HepG2 (cell line): Measurements from ENCODE around the gene ST8SIA2. TPM values are rescaled to one million over a fixed set of nuclear protein-coding genes. Genes with fewer than 3 reads are reported as not detected.

Experiments used
- ATAC-seq: fragments of 200-7000 bp; cut with Tn5 transposase; 3 replicates; pipeline ENCODE4 v1.9.1; 2020; ENCODE audit warnings: mild to moderate bottlenecking, moderate library complexity
- BruUV-seq: library from RNA; stranded (reverse); fragments of 400-500 nt; replicated peaks from 2 replicates; lab custom pipeline; 2021; lab: Mats Ljungman, UMichigan
- CTCF ChIA-PET: fragments of 300-600 bp; formaldehyde crosslinking; extraction: SDS; loops from one replicate; lab custom pipeline; 2021; ENCODE audit warnings: low total read pairs, inconsistent platforms, low intra/inter-chr PET ratio; lab: Yijun Ruan, JAX
- POLR2A ChIA-PET: fragments of 350-600 bp; sonication (Branson Sonifier 250); formaldehyde crosslinking; loops from one replicate; lab custom pipeline; 2020; ENCODE audit warnings: antibody characterized with exemption, inconsistent platforms; lab: Yijun Ruan, JAX
- DNase-seq: peaks from one replicate; pipeline ENCODE4 v3.0.0-alpha.2; 2015; ENCODE audit warnings: low spot score
- FAIRE-seq: peaks from 3 replicates; lab custom pipeline; 2011; peaks lifted over from hg19 to GRCh38; lab: Jason Lieb, UNC
- H2AFZ ChIP-seq: one replicate; pipeline ENCODE4 v1.6.1; 2011; ENCODE audit warnings: low read length, inconsistent platforms
- H3K27ac ChIP-seq: fragments of 300-600 bp; 3 replicates; pipeline ENCODE4 v1.8.0; 2011; ENCODE audit warnings: mixed run types, mild to moderate bottlenecking, mixed read lengths, low read length, inconsistent platforms; ENCODE audit not compliant: insufficient read depth; ENCODE audit errors: extremely low read length
- H3K27me3 ChIP-seq, 2 experiments: fragments of 200-600 bp in 1 of 2; 2 replicates in 1 of 2; 3 replicates in 1 of 2; pipeline versions ENCODE4 v1.6.0 to v1.8.0; 2011; ENCODE audit warnings: low read length in 2 of 2, mild to moderate bottlenecking in 2 of 2, moderate library complexity in 2 of 2, inconsistent platforms in 1 of 2; ENCODE audit not compliant: insufficient read depth in 2 of 2, control insufficient read depth in 1 of 2
- H3K36me3 ChIP-seq, 2 experiments: fragments of 200-600 bp in 1 of 2; replicated peaks in 1 of 2; 2 replicates in 1 of 2; 3 replicates in 1 of 2; pipeline versions ENCODE4 v1.5.1 to v1.8.0; 2011; ENCODE audit warnings: low read length in 2 of 2, inconsistent platforms in 1 of 2; ENCODE audit not compliant: insufficient read depth in 2 of 2, control insufficient read depth in 1 of 2
- H3K4me1 ChIP-seq: 2 replicates; pipeline ENCODE4 v1.5.1; 2012; ENCODE audit warnings: low read length, inconsistent platforms; ENCODE audit not compliant: insufficient read depth
- H3K4me2 ChIP-seq: 2 replicates; pipeline ENCODE4 v1.6.0; 2011; ENCODE audit warnings: low read depth, low read length, inconsistent platforms
- H3K4me3 ChIP-seq, 3 experiments: fragments of 200-600 bp in 1 of 3; sonication (generic), shearing (Covaris generic) in 1 of 3; replicated peaks in 1 of 3; 2 replicates each; pipeline ENCODE4 v1.5.1; 2011 to 2016; ENCODE audit warnings: low read length in 3 of 3, inconsistent platforms in 2 of 3, low read depth in 2 of 3, mild to moderate bottlenecking in 2 of 3, control low read depth in 1 of 3, mixed read lengths in 1 of 3; ENCODE audit not compliant: insufficient read depth in 1 of 3
- H3K79me2 ChIP-seq: one replicate; pipeline ENCODE4 v1.6.1; 2011; ENCODE audit warnings: low read length, inconsistent platforms; ENCODE audit not compliant: insufficient read depth
- H3K9ac ChIP-seq: 2 replicates; pipeline ENCODE4 v1.6.0; 2011; ENCODE audit warnings: mild to moderate bottlenecking, low read depth, low read length, inconsistent platforms; ENCODE audit not compliant: insufficient read depth
- H3K9me3 ChIP-seq: 2 replicates; pipeline ENCODE4 v1.5.1; 2012; ENCODE audit warnings: mild to moderate bottlenecking, low read length
- H4K20me1 ChIP-seq: 2 replicates; pipeline ENCODE4 v1.6.0; 2011; ENCODE audit warnings: inconsistent platforms, mild to moderate bottlenecking, low read length, moderate library complexity; ENCODE audit not compliant: insufficient read depth
- ATF3 ChIP-seq: sonication (generic); formaldehyde crosslinking; IDR thresholded peaks from 2 replicates; pipeline ENCODE4 v1.4.0; 2020; ENCODE audit warnings: missing genetic modification reagents
- KAT2B ChIP-seq: fragments of 150-350 bp; IDR thresholded peaks from 2 replicates; pipeline ENCODE4 v1.6.1; 2014; ENCODE audit warnings: low read depth, low read length, borderline replicate concordance
- PHB2 ChIP-seq: fragments of 450-650 bp; IDR thresholded peaks from 2 replicates; pipeline ENCODE4 v1.6.1; 2018; ENCODE audit not compliant: partially characterized antibody
- STAT6 ChIP-seq: sonication (generic); formaldehyde crosslinking; IDR thresholded peaks from 2 replicates; pipeline ENCODE4 v1.4.0; 2020; ENCODE audit warnings: missing genetic modification reagents, mild to moderate bottlenecking, borderline replicate concordance
- ZNF275 ChIP-seq: sonication (generic); formaldehyde crosslinking; IDR thresholded peaks from 2 replicates; pipeline ENCODE4 v1.8.0; 2022; ENCODE audit warnings: missing genetic modification reagents, mild to moderate bottlenecking, inconsistent platforms, borderline replicate concordance
- ZNF431 ChIP-seq: sonication (generic); formaldehyde crosslinking; IDR thresholded peaks from 2 replicates; pipeline ENCODE4 v1.9.0; 2022; ENCODE audit warnings: missing genetic modification reagents, low read depth, mild to moderate bottlenecking, borderline replicate concordance
- ZNF44 ChIP-seq: sonication (generic); formaldehyde crosslinking; IDR thresholded peaks from 2 replicates; pipeline ENCODE4 v1.5.1; 2020; ENCODE audit warnings: mild to moderate bottlenecking, missing genetic modification reagents
- ZNF879 ChIP-seq: sonication (generic); formaldehyde crosslinking; IDR thresholded peaks from 2 replicates; pipeline ENCODE4 v1.8.1; 2023; ENCODE audit warnings: missing genetic modification reagents
- in situ Hi-C: cut with HindIII; loops from 2 replicates; pipeline ENCODE4 v1.10.0; 2017; ENCODE audit warnings: low pct_unique_long_range_greater_than_20kb; ENCODE audit not compliant: extremely low pct_ligation_motif_present
- intact Hi-C: fragments of 100-400 bp; cut with micrococcal nuclease; formaldehyde crosslinking; loops from one replicate; pipeline ENCODE4 v1.10.0; 2022; ENCODE audit not compliant: unreplicated experiment
- polyA plus RNA-seq, 8 experiments: library from polyadenylated mRNA; depleted of rRNA in 3 of 8; stranded (reverse) in 7 of 8; unstranded in 1 of 8; fragments of >200 nt; fragmentation: Illumina TruSeq in 4 of 8; extraction: Trizol in 4 of 8; gene quantifications; 2 replicates each; pipeline versions ENCODE4 v1.2.1 to v1.2.3, GENCODE V29; 2011 to 2016; ENCODE audit warnings: low read depth in 4 of 8, missing spikeins in 1 of 8, mixed read lengths in 1 of 8; ENCODE audit not compliant: insufficient read depth in 1 of 8
- total RNA-seq, 5 experiments: library from RNA; depleted of rRNA; stranded (reverse); fragments of >200 nt; fragmentation: Illumina TruSeq; extraction: Trizol; gene quantifications; 2 replicates each; pipeline ENCODE4 v1.2.3, GENCODE V29; 2016; ENCODE audit warnings: low read depth in 1 of 5

The ST8SIA2 gene
- total and polyA plus RNA-seq, 2 of the 13 experiments (the other 11 are each of a cell fraction or from before 2014, with no cell fraction given) = not detected

- Histone ChIP-seq H3K4me1 (no peaks in the 10 kb centered on the region), H4K20me1 (no peaks in the 10 kb centered on the region), H2AFZ (no peak overlapping the region)
- in situ Hi-C loops = no loop called here
- intact Hi-C loops = no loop called here
- FAIRE-seq = no peak
- TF ChIP-seq ZNF275 (CRISPR knock-in tag) = no peak
- TF ChIP-seq PHB2 = no peak
- TF ChIP-seq ATF3 = no peak
- TF ChIP-seq ZNF431 (CRISPR knock-in tag) = no peak
- no peak for TF ChIP-seq STAT6
- TF ChIP-seq ZNF44 (CRISPR knock-in tag) = no peak
- TF ChIP-seq ZNF879 (CRISPR knock-in tag) = no peak
- TF ChIP-seq KAT2B = no peak
- TF ChIP-seq, all 625 proteins: peak for 0
- Histone ChIP-seq H3K79me2 (no peaks in the 10 kb centered on the region), H3K9ac (no peak overlapping the region), H3K9me3 (no peaks in the 10 kb centered on the region), H3K36me3 (no peaks in the 10 kb centered on the region), H3K27me3 (peaks cover 3 to 17% of the 10 kb centered on the region in 2 experiments; a peak in 2 of 5 replicates), H3K4me3 (no peak overlapping the region), H3K4me2 (no peak overlapping the region), H3K27ac (no peak overlapping the region)
- DNase-seq (no peak), ATAC-seq (no peak)
- no TSS peak for BruUV-seq
- ChIA-PET POLR2A (no interaction called here), CTCF (no interaction called here)
These were observed 77.6 kb downstream of the ST8SIA2 start for GRCh38 chr15:92471288-92471687.
